Frontal cortex (tissue), 4 donors: ENCODE results near the gene ARMC2. TPM values are rescaled to one million over a fixed set of nuclear protein-coding genes. Genes with fewer than 3 reads are reported as not detected.
"Not testable (repeated sequence)": the region's sequence is repeated elsewhere in the genome, so short reads cannot be mapped to it uniquely, and the experiment has no call there.

Source experiments
- DNase-seq, 2 donors: peaks; one replicate each; pipeline ENCODE4 v3.0.0; 2012; ENCODE audit warnings: low spot score in 2 of 2
- FAIRE-seq: peaks from 2 replicates; lab custom pipeline; 2012; peaks lifted over from hg19 to GRCh38; lab: Jason Lieb, UNC
- total RNA-seq: library from RNA; depleted of rRNA; stranded (reverse); fragments of >200 nt; gene quantifications from one replicate; pipeline ENCODE4 v1.2.3, GENCODE V29; 2014
- donor health status: control.
- donor health status: control.
- donor health status: control.

ARMC2 gene, protein sequence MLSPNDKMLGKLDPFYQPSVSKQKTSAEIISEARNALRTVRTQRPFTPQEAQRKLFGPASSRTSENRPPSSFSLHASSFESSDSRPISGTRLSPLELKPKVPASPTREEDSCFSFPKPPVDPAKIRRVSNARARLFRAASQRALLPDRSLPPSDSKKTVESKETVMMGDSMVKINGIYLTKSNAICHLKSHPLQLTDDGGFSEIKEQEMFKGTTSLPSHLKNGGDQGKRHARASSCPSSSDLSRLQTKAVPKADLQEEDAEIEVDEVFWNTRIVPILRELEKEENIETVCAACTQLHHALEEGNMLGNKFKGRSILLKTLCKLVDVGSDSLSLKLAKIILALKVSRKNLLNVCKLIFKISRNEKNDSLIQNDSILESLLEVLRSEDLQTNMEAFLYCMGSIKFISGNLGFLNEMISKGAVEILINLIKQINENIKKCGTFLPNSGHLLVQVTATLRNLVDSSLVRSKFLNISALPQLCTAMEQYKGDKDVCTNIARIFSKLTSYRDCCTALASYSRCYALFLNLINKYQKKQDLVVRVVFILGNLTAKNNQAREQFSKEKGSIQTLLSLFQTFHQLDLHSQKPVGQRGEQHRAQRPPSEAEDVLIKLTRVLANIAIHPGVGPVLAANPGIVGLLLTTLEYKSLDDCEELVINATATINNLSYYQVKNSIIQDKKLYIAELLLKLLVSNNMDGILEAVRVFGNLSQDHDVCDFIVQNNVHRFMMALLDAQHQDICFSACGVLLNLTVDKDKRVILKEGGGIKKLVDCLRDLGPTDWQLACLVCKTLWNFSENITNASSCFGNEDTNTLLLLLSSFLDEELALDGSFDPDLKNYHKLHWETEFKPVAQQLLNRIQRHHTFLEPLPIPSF
- 16.3 TPM for total RNA-seq

DNA sequence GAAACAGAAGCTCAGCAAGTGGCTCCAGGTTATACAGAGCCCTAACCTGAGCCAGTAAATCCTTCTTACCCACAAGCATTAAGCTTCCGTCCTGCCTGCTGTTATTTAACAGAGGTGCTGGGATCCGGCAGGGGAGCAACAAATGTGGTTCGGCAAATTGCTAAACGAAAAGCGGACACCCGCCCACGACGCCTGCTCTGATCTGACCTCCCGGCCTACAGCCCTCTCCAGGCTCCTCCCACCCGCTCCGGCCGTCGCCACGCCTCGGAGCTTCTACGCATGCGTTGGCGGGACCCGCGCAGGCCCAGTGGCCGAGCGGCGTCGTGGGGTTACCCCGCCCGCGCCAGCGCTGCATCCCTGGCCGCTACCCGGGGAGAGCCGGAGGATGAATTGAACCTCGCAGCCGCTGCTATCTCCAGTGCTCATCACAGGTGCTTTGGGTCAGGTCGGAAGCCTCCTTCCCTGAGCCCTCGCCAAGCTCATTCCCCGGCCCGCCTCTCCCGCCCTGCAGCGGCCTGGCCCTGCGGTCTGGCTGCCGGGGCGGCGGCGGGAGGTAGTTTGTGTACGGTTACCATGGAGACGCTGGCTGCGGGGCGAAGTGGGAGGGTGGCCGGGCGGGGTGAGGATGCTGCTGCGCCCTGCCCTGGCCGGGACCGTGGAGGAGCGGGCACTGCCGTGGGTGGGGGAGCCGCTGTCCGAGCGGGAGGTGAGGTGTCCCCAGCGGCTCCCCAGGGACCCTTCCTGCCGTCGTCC, at the start of gene ARMC2:
Gene ARMC2 (plus strand): TSS at position 307 of the 753 bp plus-strand sequence. CDS start 5,846 bp downstream, outside the sequence.
- DNase-seq: peak; percentile 91 to 93
- no peak for FAIRE-seq

DNA sequence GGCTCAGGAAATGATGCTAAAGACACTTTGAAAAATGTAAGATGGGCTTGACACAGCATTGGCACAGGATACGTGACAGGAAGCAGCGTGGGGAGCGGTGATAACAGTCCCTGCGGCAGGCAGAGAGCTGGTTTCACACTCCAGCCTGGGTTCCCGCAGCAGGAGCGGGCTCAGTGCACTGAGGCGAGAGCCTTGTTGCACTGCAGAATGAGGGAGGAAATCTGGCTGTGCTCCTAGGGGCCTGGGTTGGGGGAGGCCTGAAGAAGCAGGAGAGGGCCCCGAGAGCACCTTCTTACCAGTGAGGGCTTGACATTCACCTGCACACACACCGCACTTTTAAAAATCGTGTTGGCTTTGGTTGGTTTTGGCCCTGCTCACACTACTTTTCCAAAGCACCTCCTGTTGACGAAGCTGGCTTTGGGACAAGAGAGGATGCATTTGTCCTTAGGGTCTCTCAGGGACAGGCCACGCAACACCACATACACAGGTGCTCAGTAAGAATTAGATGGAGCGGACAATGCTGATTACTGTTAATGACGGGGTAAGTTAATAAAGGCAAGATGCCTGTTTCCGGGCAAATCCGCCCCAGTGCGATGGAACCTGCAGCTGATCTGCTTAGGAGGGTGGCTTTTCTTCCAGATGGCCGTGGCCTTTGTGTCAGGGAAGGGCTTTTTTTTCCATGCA, 49.4 kb upstream of the ARMC2 start:
- FAIRE-seq (no peak), DNase-seq (no peak)

DNA sequence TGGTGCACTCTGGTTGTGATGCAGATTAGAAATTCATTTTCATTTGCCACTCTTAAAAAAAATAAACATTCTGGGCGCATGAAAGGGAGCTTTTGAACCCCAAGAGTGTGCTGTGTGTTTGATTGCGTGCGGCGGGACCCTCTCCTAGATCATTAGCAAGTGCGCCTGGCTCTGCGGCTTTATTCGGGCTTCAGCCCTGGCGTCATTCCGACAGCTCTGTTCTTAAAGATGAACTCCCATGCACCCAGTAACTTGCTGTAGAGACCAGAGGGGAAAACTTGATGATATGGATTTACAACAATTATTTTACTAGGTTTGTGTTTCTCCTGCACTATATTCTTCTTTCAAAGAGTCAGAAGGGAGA, 48.9 kb upstream of the ARMC2 start:
- DNase-seq (no peak), FAIRE-seq (no peak)

DNA sequence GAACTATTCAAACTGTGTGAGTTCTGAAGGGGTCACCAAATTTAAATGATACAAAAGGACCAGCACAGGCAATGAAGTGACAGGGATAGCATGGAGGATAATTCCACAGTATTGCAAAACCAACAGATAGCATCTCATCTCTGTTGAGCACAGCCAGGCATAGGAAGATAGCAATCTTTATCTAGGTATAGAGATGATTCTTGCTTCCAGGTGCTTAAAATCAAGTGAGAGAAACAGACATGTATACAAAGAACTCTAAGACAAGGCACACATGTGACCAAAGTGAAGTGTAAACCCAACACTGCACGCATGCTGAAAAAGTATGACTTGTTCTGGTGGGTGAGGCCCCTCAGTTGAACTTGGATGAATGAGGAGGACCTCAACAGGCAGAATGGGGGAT, 48.4 kb upstream of the ARMC2 start:
- FAIRE-seq (no peak), DNase-seq (no peak)

DNA sequence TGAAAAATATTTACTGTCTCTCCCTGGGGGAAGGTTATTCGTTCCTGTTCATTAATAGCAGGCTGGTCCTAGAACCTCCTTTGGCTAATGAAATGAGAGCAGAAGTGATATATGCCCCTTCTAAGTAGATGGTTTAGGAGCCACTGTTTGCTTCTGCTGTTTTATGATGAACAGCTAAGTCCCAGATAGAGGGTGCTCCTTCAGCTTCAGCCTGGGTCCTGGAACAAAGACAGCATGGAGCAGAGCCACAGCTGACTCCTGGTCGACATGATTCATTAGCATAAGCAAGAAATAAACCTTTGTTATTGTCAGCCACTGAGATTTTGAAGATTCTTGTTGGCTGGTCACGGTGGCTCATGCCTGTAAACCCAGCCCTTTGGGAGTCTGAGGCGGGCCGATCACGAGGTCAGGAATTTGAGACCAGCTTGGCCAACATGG, 47.8 kb upstream of the ARMC2 start:
- FAIRE-seq (no peak), DNase-seq (peak; percentile 29 to 45)

DNA sequence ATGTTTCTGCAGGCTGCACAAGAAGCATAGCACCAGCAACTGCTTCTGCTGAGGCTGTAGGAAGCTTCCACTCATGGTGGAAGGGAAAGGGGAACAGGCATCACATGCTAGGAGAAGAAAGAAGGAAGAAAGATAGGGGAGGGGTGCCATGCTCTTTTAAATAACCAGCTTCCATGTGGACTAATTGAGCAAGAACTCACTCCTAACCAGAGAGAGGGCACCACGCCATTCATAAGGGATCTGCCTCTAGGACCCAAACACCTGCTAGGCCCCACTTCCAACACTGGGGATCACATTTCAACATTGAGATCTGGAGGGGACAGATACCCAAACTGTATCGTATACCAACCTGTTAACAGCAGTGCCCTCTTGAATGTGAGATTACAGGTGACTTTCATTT, 46.9 kb upstream of the ARMC2 start:
- FAIRE-seq (no peak), DNase-seq (no peak)

DNA sequence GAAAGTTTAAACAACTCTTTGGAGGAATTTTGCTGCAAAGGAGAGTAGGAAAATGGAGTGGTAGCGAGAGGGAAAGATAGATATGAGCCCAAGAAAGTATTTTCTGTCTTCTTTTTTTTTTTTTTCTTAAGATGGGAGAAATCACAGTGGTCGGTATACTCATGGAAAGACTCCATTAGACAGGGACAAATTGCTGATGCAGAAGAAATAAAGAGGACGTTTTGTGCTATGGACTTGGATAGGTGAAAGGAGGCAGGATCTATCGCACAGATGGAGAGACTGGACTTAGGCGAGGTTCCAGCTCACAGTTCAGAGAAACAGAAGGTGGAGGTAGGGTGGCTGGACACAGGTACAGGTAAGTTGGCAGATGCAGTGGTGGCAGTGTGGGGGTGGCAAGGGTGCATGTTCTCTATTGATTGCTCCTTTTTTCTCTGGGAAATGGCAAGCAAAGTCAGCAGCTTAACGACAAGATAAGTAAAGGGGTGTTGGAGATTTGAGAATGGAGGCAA, 44.2 kb upstream of the ARMC2 start:
- no peak for DNase-seq

DNA sequence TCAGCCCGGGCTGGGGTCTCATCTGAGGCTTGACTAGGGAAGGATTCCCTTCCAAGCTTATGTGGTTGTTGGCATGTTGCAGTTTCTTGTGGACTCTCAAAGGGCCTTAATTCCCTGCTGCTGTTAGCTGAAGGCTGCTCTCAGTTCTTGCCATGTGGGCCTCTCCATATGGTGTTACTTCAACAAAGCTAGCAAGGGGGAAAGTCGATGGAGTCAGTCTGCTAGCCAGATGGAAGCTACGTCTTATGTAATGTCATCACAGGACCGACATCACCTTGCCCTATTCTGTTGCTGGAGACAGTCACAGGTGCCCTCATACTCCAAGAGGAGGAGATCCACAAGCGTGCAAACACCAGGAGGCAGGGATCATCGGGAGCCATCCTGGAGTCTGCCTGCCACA, 43.3 kb upstream of the ARMC2 start:
- no peak for DNase-seq
- no peak for FAIRE-seq

More for the DNA sequence above, 44.2 kb upstream of the ARMC2 start:
- no peak for FAIRE-seq

DNA sequence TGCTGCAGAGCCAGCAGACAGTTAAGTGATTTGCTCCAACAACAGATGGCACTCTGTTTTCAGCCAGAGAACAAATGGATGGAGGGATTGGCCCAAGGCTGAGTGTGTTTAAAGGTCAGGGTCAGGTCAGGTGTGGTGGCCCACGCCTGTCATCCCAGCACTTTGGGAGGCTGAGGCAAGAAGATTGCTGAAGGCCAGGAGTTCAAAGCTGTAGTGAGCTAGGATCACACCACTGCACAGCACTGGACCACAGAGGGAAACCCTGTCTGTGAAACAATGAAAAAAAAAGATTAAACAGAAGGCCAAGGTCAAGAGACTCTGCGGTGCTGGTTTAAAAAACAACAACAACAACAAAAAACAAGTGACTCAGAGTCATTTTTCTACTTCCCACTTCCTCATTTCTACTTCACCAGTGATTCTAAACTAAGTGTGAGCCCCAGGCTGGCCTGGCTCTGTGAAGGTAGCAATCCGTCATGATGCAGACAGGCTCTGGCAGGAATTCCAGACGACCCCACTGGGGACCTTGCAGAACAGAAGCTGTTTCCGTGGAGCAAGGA, 42.5 kb upstream of the ARMC2 start:
- no peak for DNase-seq
- FAIRE-seq: no peak

DNA sequence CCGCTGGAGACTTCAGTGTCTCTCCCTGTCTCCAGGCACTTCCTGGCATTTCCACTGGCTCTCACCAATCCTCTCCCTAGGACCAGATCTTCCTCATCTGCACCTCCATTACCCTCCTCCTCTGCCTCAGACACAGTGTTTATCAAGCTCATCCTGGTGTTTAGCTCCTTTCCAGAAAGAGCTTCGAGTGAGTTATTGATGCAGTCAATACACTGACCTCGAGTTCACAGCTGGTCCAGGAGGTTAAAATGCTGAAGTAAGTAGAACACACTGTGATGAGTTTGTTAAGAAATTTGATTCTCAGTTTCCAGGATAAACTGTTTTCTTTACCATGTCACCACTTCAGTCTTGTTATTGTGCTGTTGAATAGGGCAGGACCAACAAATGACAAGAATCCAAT, 42.1 kb upstream of the ARMC2 start:
- no peak for FAIRE-seq

DNA sequence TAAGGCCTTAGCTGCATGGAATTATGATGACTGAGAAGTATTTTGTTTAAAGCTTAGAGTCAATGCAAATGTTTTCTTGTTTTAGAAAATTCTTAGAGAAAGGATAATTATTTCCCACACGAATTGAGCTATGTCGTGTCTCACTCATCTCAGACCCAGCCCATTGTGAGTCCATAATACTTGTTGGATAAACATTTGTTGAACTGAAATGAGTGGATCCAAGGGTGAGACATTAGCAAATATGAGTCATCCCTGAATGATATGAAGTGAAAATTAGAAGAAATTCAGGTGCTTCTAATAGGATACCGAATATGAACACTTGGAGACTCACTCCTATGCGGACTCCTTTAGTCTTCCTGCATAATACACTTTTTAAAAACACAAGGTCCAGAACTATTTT, 41.6 kb upstream of the ARMC2 start:
- no peak for DNase-seq
- no peak for FAIRE-seq

More for the DNA sequence above, 42.1 kb upstream of the ARMC2 start:
- DNase-seq: no peak

DNA sequence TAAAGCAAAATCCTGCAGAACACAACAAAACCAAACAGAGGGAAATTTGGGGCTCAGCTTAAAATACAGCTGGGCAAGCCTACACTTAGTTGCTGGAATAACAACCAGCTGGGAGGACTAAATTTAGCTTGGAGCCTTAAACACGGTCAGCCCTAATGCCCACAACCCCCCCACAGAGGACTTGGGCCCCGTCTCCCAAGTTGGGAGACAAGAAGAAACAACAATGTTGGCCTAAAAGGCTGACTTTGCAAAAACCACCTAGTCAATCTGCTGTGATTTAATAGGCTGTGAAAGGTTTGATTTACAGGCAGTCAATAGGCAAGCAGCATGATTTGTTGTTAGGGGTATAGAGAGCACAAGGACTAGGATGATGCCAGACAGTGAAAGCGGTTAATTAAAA, 40.3 kb upstream of the ARMC2 start:
- no peak for FAIRE-seq
- DNase-seq: peak in 1 of 2 donors; percentile 23

DNA sequence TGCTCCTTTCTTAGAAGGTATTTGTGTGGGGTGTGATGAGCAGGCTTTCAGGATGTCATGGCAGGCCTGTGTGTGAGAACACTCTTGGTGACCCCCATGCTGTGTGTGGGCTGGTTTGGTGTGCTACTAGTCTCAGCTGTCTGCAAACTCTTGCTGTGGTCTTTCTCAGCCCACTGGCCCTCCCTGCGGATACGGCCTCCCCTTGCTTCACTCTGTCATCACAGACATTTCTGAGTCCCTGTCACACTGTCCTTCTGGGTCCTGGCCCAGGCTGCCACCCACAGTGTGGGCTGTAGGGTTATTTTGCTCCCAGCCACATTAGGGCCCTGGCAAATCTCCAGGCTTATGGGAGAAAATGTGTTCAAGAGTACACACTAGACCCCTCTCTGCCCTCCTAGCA, 39.0 kb upstream of the ARMC2 start:
- FAIRE-seq: no peak

DNA sequence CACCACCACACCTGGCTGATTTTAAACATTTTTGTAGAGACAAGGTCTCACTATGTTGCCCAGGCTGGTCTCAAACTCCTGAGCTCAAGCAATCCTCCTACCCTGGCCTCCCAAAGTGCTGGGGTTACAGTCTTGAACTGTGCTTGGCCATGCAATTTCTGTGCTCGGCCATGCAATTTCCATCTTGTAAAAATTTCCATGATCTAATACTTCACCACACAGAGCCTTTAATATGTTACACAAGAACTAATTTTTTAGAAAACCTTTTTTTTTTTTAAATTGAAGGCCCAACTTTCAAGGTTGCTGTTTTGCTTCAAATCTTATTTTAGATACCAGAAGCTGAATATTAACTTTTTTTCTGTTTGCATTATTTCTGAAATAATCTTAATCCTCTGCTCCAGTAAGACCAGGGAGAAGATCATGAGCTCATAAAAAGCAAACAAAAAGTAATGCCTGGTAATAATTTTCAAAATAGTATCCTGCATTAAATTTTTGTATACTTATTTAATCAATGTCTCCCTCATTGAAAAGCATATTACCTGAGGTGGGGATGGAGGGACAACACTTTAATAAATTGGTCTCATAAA, 38.1 kb upstream of the ARMC2 start:
- DNase-seq (no peak), FAIRE-seq (no peak)

More for the DNA sequence above, 39.0 kb upstream of the ARMC2 start:
- DNase-seq: no peak

DNA sequence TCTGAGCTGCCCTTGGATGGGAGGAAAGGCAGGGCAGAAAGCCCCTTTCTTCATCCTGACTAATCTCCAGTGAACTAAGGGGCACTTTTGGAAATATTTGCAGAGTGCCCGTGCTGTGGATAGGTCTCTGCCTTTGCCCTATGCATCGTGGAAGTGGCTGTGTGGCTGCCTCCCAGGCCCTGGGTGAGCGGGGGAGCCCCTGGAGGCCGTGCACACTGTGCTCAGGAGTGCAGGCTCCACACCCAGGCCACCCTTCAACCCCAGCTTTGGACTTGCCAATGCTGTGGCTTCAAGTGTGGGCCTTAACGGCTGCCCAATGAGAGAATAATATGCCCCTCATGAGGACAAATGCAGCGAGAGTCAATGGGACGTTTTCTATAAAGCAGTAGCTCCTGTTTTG, 36.7 kb upstream of the ARMC2 start:
- FAIRE-seq (no peak), DNase-seq (no peak)

DNA sequence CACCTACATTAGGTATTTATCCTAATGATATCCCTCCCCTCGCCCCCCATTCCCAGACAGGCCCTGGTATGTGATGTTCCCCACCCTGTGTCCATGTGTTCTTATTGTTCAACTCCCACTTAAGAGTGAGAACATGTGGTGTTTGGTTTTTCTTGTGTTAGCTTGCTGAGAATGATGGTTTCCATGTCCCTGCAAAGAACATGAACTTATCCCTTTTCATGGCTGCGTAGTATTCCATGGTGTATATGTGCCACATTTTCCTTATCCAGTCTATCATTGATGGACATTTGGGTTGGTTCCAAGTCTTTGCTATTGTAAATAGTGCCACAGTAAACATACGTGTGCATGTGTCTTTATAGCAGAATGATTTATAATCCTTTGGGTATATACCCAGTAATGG, 35.0 kb upstream of the ARMC2 start:
- DNase-seq, FAIRE-seq: not testable (repeated sequence)

DNA sequence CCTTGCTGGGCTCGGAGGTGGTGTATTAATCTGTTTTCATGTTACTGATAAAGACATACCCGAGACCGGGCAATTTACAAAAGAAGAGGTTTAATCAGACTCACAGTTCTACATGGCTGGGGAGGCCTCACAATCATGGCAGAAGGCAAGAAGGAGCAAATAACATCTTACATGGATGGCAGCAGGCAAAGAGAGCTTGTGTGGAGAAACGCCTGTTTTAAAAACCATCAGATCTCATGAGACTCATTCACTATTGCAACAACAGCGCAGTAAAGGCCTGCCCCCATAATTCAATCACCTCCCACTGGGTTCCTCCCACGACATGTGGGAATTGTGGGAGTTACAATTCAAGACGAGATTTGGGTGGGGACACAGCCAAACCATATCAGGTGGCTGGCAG, 30.9 kb upstream of the ARMC2 start:
- not testable (repeated sequence) for FAIRE-seq, DNase-seq

DNA sequence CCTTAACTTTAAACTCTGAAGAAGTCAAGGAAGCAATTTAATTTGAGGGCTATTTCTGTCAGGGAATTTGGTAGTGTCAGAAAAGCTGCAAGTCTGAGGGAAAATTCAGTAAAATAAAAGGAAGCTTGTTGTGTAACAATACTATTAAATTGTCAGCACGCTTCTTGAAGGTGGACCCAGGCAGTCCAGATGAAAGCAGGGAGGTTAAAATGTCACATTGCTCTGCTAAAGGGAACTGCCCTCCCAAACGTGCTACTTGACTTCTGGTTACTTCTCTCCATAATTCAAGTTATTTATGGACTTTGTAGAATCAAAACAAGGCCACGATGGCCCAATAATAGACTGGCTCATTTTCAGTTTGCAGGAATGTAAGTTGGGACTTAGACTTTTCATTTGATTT, 28.2 kb upstream of the ARMC2 start:
- no peak for FAIRE-seq

DNA sequence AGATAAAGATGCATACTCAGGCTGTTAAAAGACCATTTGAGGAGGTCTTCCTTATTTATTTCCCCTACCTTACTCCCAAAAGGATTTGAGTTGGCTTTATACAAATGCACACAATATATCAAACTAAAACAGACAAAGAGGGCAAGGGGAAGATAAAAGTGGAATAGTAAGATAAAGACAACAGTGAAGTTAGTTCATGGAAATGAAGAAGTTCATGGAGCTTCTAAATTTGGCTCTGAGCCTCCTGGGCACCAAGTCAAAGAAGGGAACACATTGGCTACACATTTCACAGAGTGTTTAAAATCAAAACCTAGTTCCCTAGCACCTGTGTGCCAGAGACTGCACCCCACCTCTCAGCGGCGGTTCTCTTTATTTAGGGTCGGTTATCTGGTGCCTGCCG, 25.8 kb upstream of the ARMC2 start:
- DNase-seq (no peak), FAIRE-seq (no peak)

More for the DNA sequence above, 28.2 kb upstream of the ARMC2 start:
- DNase-seq: no peak
